Fibroblast of lung (primary cell): ENCODE results near the gene ATRN. TPM values are rescaled to one million over a fixed set of nuclear protein-coding genes. Genes with fewer than 3 reads are reported as not detected.

Experiments used
- DNase-seq, 2 donors: peaks; one replicate each; pipeline versions ENCODE4 v3.0.0 to v3.0.0-alpha.2; 2010; ENCODE audit warnings: low read depth in 2 of 2
- H2AFZ ChIP-seq: 2 replicates; pipeline ENCODE4 v1.5.1; 2012; ENCODE audit warnings: low read length, control low read depth, inconsistent platforms
- H3K27ac ChIP-seq: 2 replicates; pipeline ENCODE4 v1.5.1; 2011; ENCODE audit warnings: low read length, control low read depth; ENCODE audit not compliant: insufficient read depth
- H3K27me3 ChIP-seq: 2 replicates; pipeline ENCODE4 v1.5.1; 2011; ENCODE audit warnings: mild to moderate bottlenecking, low read length; ENCODE audit not compliant: control insufficient read depth, insufficient read depth
- H3K36me3 ChIP-seq: 2 replicates; pipeline ENCODE4 v1.5.1; 2011; ENCODE audit warnings: low read length; ENCODE audit not compliant: control insufficient read depth, insufficient read depth
- H3K4me1 ChIP-seq: 2 replicates; pipeline ENCODE4 v1.5.1; 2011; ENCODE audit warnings: low read length; ENCODE audit not compliant: control insufficient read depth, insufficient read depth; ENCODE audit errors: extremely low read depth
- H3K4me2 ChIP-seq: 2 replicates; pipeline ENCODE4 v1.5.1; 2011; ENCODE audit warnings: low read length, control low read depth; ENCODE audit not compliant: insufficient read depth; ENCODE audit errors: extremely low read depth
- H3K4me3 ChIP-seq, 4 experiments: fragments of 200-600 bp in 1 of 4; sonication (generic) in 1 of 4; replicated peaks in 1 of 4; 2 replicates each; pipeline ENCODE4 v1.5.1; 2011 to 2016; ENCODE audit warnings: low read length in 4 of 4, low read depth in 3 of 4, mild to moderate bottlenecking in 3 of 4, control low read depth in 2 of 4, inconsistent platforms in 1 of 4, mixed read lengths in 1 of 4; ENCODE audit not compliant: insufficient read depth in 1 of 4; ENCODE audit errors: control extremely low read depth in 1 of 4
- H3K79me2 ChIP-seq: 2 replicates; pipeline ENCODE4 v1.5.1; 2012; ENCODE audit warnings: mild to moderate bottlenecking, low read length, inconsistent platforms; ENCODE audit not compliant: control insufficient read depth, insufficient read depth
- H3K9ac ChIP-seq: 2 replicates; pipeline ENCODE4 v1.5.1; 2011; ENCODE audit warnings: mild to moderate bottlenecking, low read length, control low read depth; ENCODE audit not compliant: insufficient read depth
- H3K9me3 ChIP-seq: 2 replicates; pipeline ENCODE4 v1.5.1; 2012; ENCODE audit warnings: low read depth, low read length; ENCODE audit not compliant: control insufficient read depth, insufficient read depth
- H4K20me1 ChIP-seq: 2 replicates; pipeline ENCODE4 v1.5.1; 2011; ENCODE audit warnings: low read length; ENCODE audit not compliant: control insufficient read depth, insufficient read depth; ENCODE audit errors: extremely low read depth
- EZH2 ChIP-seq: IDR thresholded peaks from 2 replicates; pipeline ENCODE4 v1.5.1; 2012; ENCODE audit warnings: low read length, control low read depth, mild to moderate bottlenecking; ENCODE audit errors: missing control alignments
- polyA plus RNA-seq, 2 donors: library from polyadenylated mRNA; depleted of rRNA in 1 of 2; stranded (reverse) in 1 of 2; unstranded in 1 of 2; fragments of >200 nt; gene quantifications; 2 replicates each; pipeline ENCODE4 v1.2.1, GENCODE V29; 2011 to 2012; ENCODE audit warnings: missing spikeins in 1 of 2
- total RNA-seq: library from RNA; depleted of rRNA; stranded (reverse); fragments of >200 nt; gene quantifications from 2 replicates; pipeline ENCODE4 v1.2.1, GENCODE V29; 2014
- TF ChIP-seq, protein P1 (sequence below), 2 donors: IDR thresholded peaks in 1 of 2; conservative IDR thresholded peaks in 1 of 2; 1 replicate in 1 of 2; 2 replicates in 1 of 2; pipeline ENCODE4 v1.5.1; 2011 to 2012; ENCODE audit warnings: low read length in 2 of 2, control low read depth in 1 of 2, inconsistent platforms in 1 of 2, low read depth in 1 of 2, mild to moderate bottlenecking in 1 of 2

Gene ATRN
- total and polyA plus RNA-seq, 2 donors (not counting 1 experiment from before 2014, with no cell fraction given), result 30.6 to 48.8 TPM

DNA sequence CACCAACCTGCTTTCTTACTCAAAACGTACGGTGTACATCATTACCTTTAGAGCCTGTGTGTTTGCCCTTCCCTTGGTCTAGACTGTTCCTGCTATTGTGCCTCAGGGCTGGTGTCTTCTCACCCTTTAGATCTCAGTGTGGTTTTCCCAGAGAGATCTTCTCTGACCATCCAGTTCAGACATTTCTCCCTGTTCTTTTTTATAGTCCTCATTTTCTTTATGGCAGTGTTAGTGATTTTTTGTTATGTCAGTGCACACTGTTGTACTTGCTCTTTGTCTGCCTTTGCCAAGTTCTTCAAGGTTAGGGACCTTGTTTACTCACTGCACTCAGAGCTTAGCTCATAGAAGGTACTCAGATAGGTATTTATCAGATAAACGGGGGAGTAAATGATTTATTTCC is 82.8 kb downstream of the ATRN start:
- H3K27ac ChIP-seq, result no peak overlapping the region
- H2AFZ ChIP-seq, result no peak overlapping the region
- no peak overlapping the region for H3K9ac ChIP-seq
- no peak overlapping the region for H3K4me3 ChIP-seq
- no peaks in the 10 kb centered on the region for H3K9me3 ChIP-seq
- no peaks in the 10 kb centered on the region for H4K20me1 ChIP-seq
- H3K79me2 ChIP-seq, result no peaks in the 10 kb centered on the region
- H3K4me2 ChIP-seq, result no peak overlapping the region
- TF ChIP-seq, protein P1, sequence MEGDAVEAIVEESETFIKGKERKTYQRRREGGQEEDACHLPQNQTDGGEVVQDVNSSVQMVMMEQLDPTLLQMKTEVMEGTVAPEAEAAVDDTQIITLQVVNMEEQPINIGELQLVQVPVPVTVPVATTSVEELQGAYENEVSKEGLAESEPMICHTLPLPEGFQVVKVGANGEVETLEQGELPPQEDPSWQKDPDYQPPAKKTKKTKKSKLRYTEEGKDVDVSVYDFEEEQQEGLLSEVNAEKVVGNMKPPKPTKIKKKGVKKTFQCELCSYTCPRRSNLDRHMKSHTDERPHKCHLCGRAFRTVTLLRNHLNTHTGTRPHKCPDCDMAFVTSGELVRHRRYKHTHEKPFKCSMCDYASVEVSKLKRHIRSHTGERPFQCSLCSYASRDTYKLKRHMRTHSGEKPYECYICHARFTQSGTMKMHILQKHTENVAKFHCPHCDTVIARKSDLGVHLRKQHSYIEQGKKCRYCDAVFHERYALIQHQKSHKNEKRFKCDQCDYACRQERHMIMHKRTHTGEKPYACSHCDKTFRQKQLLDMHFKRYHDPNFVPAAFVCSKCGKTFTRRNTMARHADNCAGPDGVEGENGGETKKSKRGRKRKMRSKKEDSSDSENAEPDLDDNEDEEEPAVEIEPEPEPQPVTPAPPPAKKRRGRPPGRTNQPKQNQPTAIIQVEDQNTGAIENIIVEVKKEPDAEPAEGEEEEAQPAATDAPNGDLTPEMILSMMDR (conservative IDR thresholded peaks at IDR 0.05 in 1 of 2, IDR thresholded peaks at IDR 0.05 in 1 of 2; ENCODE audit: low read depth in 1 of 2, low read length in 2 of 2), result no peak
- no peak for TF ChIP-seq EZH2
- no peak for DNase-seq
- H3K4me1 ChIP-seq, result no peaks in the 10 kb centered on the region
- H3K27me3 ChIP-seq, result no peaks in the 10 kb centered on the region
- peaks cover 2% of the 10 kb centered on the region for H3K36me3 ChIP-seq

DNA sequence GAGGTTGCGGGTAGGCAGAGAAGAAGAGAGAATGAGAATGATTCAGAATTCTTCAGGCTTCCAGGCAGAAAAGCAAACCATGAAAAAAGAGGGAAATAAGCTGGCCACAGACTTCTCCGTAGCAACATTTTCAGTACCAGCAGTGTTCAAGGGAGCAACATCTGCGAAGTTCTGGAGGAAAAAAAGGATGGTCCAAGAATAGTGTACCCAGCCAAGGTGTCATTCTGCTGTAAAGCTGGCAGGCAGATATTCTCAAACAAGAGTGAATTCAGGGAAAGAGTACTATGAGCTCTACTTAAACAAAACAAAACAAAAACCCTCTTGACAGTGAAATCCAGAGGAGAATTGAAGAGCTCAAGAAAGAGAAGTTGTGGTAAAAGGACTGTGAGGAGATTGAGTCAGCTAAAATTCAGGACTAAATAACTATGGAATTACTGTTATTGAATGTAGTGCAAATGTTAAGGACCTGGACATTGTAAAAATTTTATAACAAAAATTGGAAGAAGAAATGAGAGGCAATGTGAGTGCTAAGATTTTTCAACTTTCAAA is 86.5 kb downstream of the ATRN start:
- H3K36me3 ChIP-seq, result peaks cover 1% of the 10 kb centered on the region
- H3K4me3 ChIP-seq, result no peak overlapping the region
- no peak overlapping the region for H3K9ac ChIP-seq
- H3K4me1 ChIP-seq, result no peaks in the 10 kb centered on the region
- no peak overlapping the region for H3K27ac ChIP-seq
- no peaks in the 10 kb centered on the region for H3K9me3 ChIP-seq
- no peak overlapping the region for H2AFZ ChIP-seq
- no peaks in the 10 kb centered on the region for H3K27me3 ChIP-seq
- DNase-seq, result no peak
- TF ChIP-seq, protein P1 (conservative IDR thresholded peaks at IDR 0.05 in 1 of 2, IDR thresholded peaks at IDR 0.05 in 1 of 2; ENCODE audit: low read depth in 1 of 2, low read length in 2 of 2), result no peak
- TF ChIP-seq EZH2, result no peak
- H3K79me2 ChIP-seq, result no peaks in the 10 kb centered on the region
- no peaks in the 10 kb centered on the region for H4K20me1 ChIP-seq
- no peak overlapping the region for H3K4me2 ChIP-seq

- TF ChIP-seq EZH2, result no peak
- TF ChIP-seq, protein P1 (conservative IDR thresholded peaks at IDR 0.05 in 1 of 2, IDR thresholded peaks at IDR 0.05 in 1 of 2; ENCODE audit: low read depth in 1 of 2, low read length in 2 of 2), result no peak
- no peak overlapping the region for H2AFZ ChIP-seq
- no peaks in the 10 kb centered on the region for H4K20me1 ChIP-seq
- no peak overlapping the region for H3K4me3 ChIP-seq
- no peaks in the 10 kb centered on the region for H3K4me1 ChIP-seq
- H3K79me2 ChIP-seq, result no peaks in the 10 kb centered on the region
- H3K27ac ChIP-seq, result no peak overlapping the region
- DNase-seq, result no peak
- no peaks in the 10 kb centered on the region for H3K27me3 ChIP-seq
- no peak overlapping the region for H3K9ac ChIP-seq
- no peak overlapping the region for H3K4me2 ChIP-seq
- H3K36me3 ChIP-seq, result peaks cover 1% of the 10 kb centered on the region
- no peaks in the 10 kb centered on the region for H3K9me3 ChIP-seq
These were observed 88.4 kb downstream of the ATRN start for GRCh38 chr20:3559231-3559630.
